ENCODE measurements around the gene FGFR2.

FGFR2 gene

GRCh38 chr10:121598263-121599249 is at the start of gene FGFR2:
Gene FGFR2 (minus strand): TSS chr10:121598444. CDS start chr10:121593817, 4,627 bp downstream.
- DNase-seq (ENCODE audit: low read depth): no peak

GRCh38 chr10:121647401-121647800 is 49.2 kb upstream of the FGFR2 start:
- DNase-seq (ENCODE audit: low read depth): no peak

- DNase-seq (ENCODE audit: low read depth): no peak
Measured at GRCh38 chr10:121645696-121646095, 47.5 kb upstream of the FGFR2 start.

GRCh38 chr10:121644501-121644900 is 46.3 kb upstream of the FGFR2 start:
- no peak for DNase-seq (ENCODE audit: low read depth)

GRCh38 chr10:121640266-121640665 is 42.0 kb upstream of the FGFR2 start:
- no peak for DNase-seq (ENCODE audit: low read depth)

GRCh38 chr10:121639416-121639815 is 41.2 kb upstream of the FGFR2 start:
- no peak for DNase-seq (ENCODE audit: low read depth)

- DNase-seq (ENCODE audit: low read depth): no peak
Measured at GRCh38 chr10:121637437-121637836, 39.2 kb upstream of the FGFR2 start.

GRCh38 chr10:121633056-121633455 is 34.8 kb upstream of the FGFR2 start:
- DNase-seq (ENCODE audit: low read depth): no peak

GRCh38 chr10:121631365-121632029 is 33.3 kb upstream of the FGFR2 start:
- DNase-seq (ENCODE audit: low read depth): no peak

- DNase-seq (ENCODE audit: low read depth): no peak
Measured at GRCh38 chr10:121628859-121629258, 30.6 kb upstream of the FGFR2 start.

GRCh38 chr10:121627876-121628581 is 29.8 kb upstream of the FGFR2 start:
- no peak for DNase-seq (ENCODE audit: low read depth)

GRCh38 chr10:121624836-121625486 is 26.7 kb upstream of the FGFR2 start:
- DNase-seq (ENCODE audit: low read depth): no peak

- DNase-seq (ENCODE audit: low read depth): no peak
Measured at GRCh38 chr10:121618906-121619305, 20.7 kb upstream of the FGFR2 start.

GRCh38 chr10:121617176-121617575 is 18.9 kb upstream of the FGFR2 start:
- no peak for DNase-seq (ENCODE audit: low read depth)

- no peak for DNase-seq (ENCODE audit: low read depth)
Measured at GRCh38 chr10:121616291-121616690, 18.0 kb upstream of the FGFR2 start.

GRCh38 chr10:121615836-121616235 is 17.6 kb upstream of the FGFR2 start:
- no peak for DNase-seq (ENCODE audit: low read depth)

- DNase-seq (ENCODE audit: low read depth): no peak
Measured at GRCh38 chr10:121615435-121615793, 17.2 kb upstream of the FGFR2 start.

- DNase-seq (ENCODE audit: low read depth): no peak
Measured at GRCh38 chr10:121614613-121615434, 16.6 kb upstream of the FGFR2 start.

- DNase-seq (ENCODE audit: low read depth): no peak
Measured at GRCh38 chr10:121613456-121613855, 15.2 kb upstream of the FGFR2 start.

- no peak for DNase-seq (ENCODE audit: low read depth)
Measured at GRCh38 chr10:121611393-121612159, 13.3 kb upstream of the FGFR2 start.

Data from ELR (cell line).